ENCODE data around the gene ESRP2.

- TF ChIP-seq, protein P1, sequence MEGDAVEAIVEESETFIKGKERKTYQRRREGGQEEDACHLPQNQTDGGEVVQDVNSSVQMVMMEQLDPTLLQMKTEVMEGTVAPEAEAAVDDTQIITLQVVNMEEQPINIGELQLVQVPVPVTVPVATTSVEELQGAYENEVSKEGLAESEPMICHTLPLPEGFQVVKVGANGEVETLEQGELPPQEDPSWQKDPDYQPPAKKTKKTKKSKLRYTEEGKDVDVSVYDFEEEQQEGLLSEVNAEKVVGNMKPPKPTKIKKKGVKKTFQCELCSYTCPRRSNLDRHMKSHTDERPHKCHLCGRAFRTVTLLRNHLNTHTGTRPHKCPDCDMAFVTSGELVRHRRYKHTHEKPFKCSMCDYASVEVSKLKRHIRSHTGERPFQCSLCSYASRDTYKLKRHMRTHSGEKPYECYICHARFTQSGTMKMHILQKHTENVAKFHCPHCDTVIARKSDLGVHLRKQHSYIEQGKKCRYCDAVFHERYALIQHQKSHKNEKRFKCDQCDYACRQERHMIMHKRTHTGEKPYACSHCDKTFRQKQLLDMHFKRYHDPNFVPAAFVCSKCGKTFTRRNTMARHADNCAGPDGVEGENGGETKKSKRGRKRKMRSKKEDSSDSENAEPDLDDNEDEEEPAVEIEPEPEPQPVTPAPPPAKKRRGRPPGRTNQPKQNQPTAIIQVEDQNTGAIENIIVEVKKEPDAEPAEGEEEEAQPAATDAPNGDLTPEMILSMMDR (IDR thresholded peaks at IDR 0.05; ENCODE audit: low read length), result no peak
- no peak for TF ChIP-seq EZH2phosphoT487 (IDR thresholded peaks at IDR 0.05; ENCODE audit: low read length)
- TF ChIP-seq EZH2 (optimal IDR thresholded peaks at IDR 0.05; ENCODE audit: low read depth, low read length), result no peak
These were observed 5.0 kb downstream of the ESRP2 start for GRCh38 chr16:68230956-68231355.

All from MM.1S (cell line).